ENCODE data around the gene GUCD1. TPM values are rescaled to one million over a fixed set of nuclear protein-coding genes. Genes with fewer than 3 reads are reported as not detected.

Gene GUCD1
- polyA plus RNA-seq, 1 donor (not counting 4 experiments of a cell fraction or from before 2014, with no cell fraction given): 43.0 TPM

DNA sequence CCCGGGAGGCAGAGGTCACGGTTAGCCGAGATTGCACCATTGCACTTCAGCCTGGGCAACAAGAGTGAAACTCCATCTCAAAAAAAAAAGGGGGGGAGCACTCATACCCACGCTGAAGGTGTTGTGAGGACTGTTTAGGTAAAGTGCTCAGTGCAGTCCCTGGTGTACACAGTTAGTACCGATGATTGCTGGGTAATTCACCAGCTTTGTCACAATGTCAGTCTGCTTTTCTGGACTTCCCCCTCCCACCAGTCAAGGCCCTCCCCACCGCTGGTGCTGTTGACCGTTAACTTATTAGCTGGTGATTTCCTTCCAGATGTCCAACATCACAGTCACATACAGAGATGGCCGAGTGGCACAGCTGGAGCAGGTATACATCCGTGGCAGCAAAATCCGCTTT, 12.7 kb upstream of the GUCD1 start:
- dilution Hi-C loops (cut with MboI; ENCODE audit: extremely low pct_ligation_motif_present, low sequenced_read_pairs): no loop called here
- peaks cover 24 to 36% of the 10 kb centered on the region in 2 experiments for H3K36me3 ChIP-seq (ENCODE audit: control insufficient read depth in 2 of 2, extremely low read depth in 1 of 2, insufficient read depth in 2 of 2, low read length in 2 of 2)
- H3K27ac ChIP-seq (ENCODE audit: control insufficient read depth, insufficient read depth, low read length): no peak overlapping the region
- no peak for FAIRE-seq
- no peak overlapping the region for H3K9ac ChIP-seq (ENCODE audit: control insufficient read depth, extremely low read depth, insufficient read depth, low read length)
- TF ChIP-seq CTCF (optimal IDR thresholded peaks at IDR 0.05 in 1 of 3, IDR thresholded peaks at IDR 0.05 in 1 of 3, conservative IDR thresholded peaks at IDR 0.05 in 1 of 3; ENCODE audit: extremely low read depth in 1 of 3, insufficient read depth in 2 of 3, low read length in 3 of 3) (no peak), EZH2 (IDR thresholded peaks at IDR 0.05; ENCODE audit: low read length) (no peak)
- H3K79me2 ChIP-seq (ENCODE audit: control insufficient read depth, insufficient read depth, low read length): peaks cover 65% of the 10 kb centered on the region
- H3K4me3 ChIP-seq (ENCODE audit: control insufficient read depth in 2 of 3, extremely low read depth in 1 of 3, insufficient read depth in 2 of 3, low read depth in 1 of 3, low read length in 3 of 3): no peak overlapping the region
- H3K4me2 ChIP-seq (ENCODE audit: control insufficient read depth, extremely low read depth, insufficient read depth, low read depth, low read length): no peak overlapping the region
- H3K27me3 ChIP-seq (ENCODE audit: control insufficient read depth, extremely low read depth, insufficient read depth, low read length): no peaks in the 10 kb centered on the region
- H3K9me1 ChIP-seq (ENCODE audit: control insufficient read depth, extremely low read depth, insufficient read depth, low read length): no peaks in the 10 kb centered on the region
- H3K4me1 ChIP-seq (ENCODE audit: control insufficient read depth, extremely low read depth, insufficient read depth, low read length): no peaks in the 10 kb centered on the region
- H3K9me3 ChIP-seq (ENCODE audit: control insufficient read depth, low read depth, low read length): no peaks in the 10 kb centered on the region
- no peak overlapping the region for H2AFZ ChIP-seq (ENCODE audit: control insufficient read depth, low read length)
- DNase-seq (ENCODE audit: low read depth, low spot score): no peak
- peaks cover 14% of the 10 kb centered on the region for H4K20me1 ChIP-seq (ENCODE audit: control insufficient read depth, extremely low read depth, insufficient read depth, low read length)

DNA sequence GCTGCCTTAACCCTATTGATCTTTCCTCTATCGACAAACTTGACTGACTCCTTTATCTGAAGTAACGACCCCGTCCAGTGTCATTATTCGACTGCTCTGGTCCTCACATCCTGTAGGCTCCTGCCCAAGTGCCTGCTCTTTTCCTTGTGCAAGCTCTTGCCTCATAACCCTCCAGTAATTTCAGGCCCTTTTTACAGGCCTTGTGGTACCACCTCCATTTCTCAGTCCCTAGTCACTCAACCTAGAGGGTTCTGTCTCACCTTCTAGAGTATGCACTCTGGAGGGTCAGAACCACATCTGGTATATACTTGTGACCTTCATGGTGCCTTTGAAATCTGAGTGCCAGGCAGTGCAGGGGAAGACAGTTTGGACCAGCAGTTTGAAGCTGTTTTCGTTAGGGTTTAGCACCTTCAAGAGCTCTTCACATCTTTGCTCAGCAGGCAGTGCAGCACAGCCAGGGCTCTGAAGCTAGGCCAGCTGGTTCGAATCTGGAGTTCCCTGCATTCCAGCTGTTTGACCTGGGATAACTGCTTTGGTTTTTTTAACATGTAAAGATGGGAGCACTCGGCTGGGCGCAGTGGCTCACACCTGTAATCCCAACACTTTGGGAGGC, 12.1 kb upstream of the GUCD1 start:
- no peak overlapping the region for H3K4me3 ChIP-seq (ENCODE audit: control insufficient read depth in 2 of 3, extremely low read depth in 1 of 3, insufficient read depth in 2 of 3, low read depth in 1 of 3, low read length in 3 of 3)
- peaks cover 14% of the 10 kb centered on the region for H4K20me1 ChIP-seq (ENCODE audit: control insufficient read depth, extremely low read depth, insufficient read depth, low read length)
- dilution Hi-C loops (cut with MboI; ENCODE audit: extremely low pct_ligation_motif_present, low sequenced_read_pairs): no loop called here
- H3K79me2 ChIP-seq (ENCODE audit: control insufficient read depth, insufficient read depth, low read length): peaks cover 70% of the 10 kb centered on the region
- H3K9ac ChIP-seq (ENCODE audit: control insufficient read depth, extremely low read depth, insufficient read depth, low read length): no peak overlapping the region
- TF ChIP-seq CTCF (optimal IDR thresholded peaks at IDR 0.05 in 1 of 3, IDR thresholded peaks at IDR 0.05 in 1 of 3, conservative IDR thresholded peaks at IDR 0.05 in 1 of 3; ENCODE audit: extremely low read depth in 1 of 3, insufficient read depth in 2 of 3, low read length in 3 of 3) (no peak), EZH2 (IDR thresholded peaks at IDR 0.05; ENCODE audit: low read length) (no peak)
- no peaks in the 10 kb centered on the region for H3K4me1 ChIP-seq (ENCODE audit: control insufficient read depth, extremely low read depth, insufficient read depth, low read length)
- FAIRE-seq: no peak
- H3K27ac ChIP-seq (ENCODE audit: control insufficient read depth, insufficient read depth, low read length): no peak overlapping the region
- H2AFZ ChIP-seq (ENCODE audit: control insufficient read depth, low read length): no peak overlapping the region
- H3K9me3 ChIP-seq (ENCODE audit: control insufficient read depth, low read depth, low read length): no peaks in the 10 kb centered on the region
- no peak overlapping the region for H3K4me2 ChIP-seq (ENCODE audit: control insufficient read depth, extremely low read depth, insufficient read depth, low read depth, low read length)
- peaks cover 25 to 29% of the 10 kb centered on the region in 2 experiments for H3K36me3 ChIP-seq (ENCODE audit: control insufficient read depth in 2 of 2, extremely low read depth in 1 of 2, insufficient read depth in 2 of 2, low read length in 2 of 2)
- no peaks in the 10 kb centered on the region for H3K9me1 ChIP-seq (ENCODE audit: control insufficient read depth, extremely low read depth, insufficient read depth, low read length)
- no peaks in the 10 kb centered on the region for H3K27me3 ChIP-seq (ENCODE audit: control insufficient read depth, extremely low read depth, insufficient read depth, low read length)
- no peak for DNase-seq (ENCODE audit: low read depth, low spot score)
